Measurements from ENCODE around the gene LRRC19. TPM values are rescaled to one million over a fixed set of nuclear protein-coding genes. Genes with fewer than 3 reads are reported as not detected.

LRRC19 gene
- total RNA-seq, 1 experiment from 2014 or later, result not detected

GRCh38 chr9:27042476-27042875 lies 37.0 kb upstream of the LRRC19 start:
- no peaks in the 10 kb centered on the region for H3K27me3 ChIP-seq (ENCODE audit: low read length)
- no peaks in the 10 kb centered on the region for H3K79me2 ChIP-seq (ENCODE audit: low read length)
- H4K20me1 ChIP-seq (ENCODE audit: low read length), result no peaks in the 10 kb centered on the region
- H3K4me2 ChIP-seq (ENCODE audit: low read length), result no peak overlapping the region
- CTCF ChIA-PET, result no interaction called here
- POLR2A ChIA-PET (ENCODE audit: unreplicated experiment), result no interaction called here
- H3F3A ChIP-seq (ENCODE audit: low read length, unreplicated experiment), result no peaks in the 10 kb centered on the region
- no peaks in the 10 kb centered on the region for H3K9me3 ChIP-seq (ENCODE audit: low read length)
- intact Hi-C loops (cut with micrococcal nuclease), result no loop called here
- no peaks in the 10 kb centered on the region for H3K36me3 ChIP-seq (ENCODE audit: low read depth, low read length)
- H3K27ac ChIP-seq (ENCODE audit: low read length), result no peak overlapping the region
- no peak overlapping the region for H2AFZ ChIP-seq (ENCODE audit: low read length)
- H3K4me3 ChIP-seq (ENCODE audit: low read length), result no peak overlapping the region
- TF ChIP-seq CTCF (conservative IDR thresholded peaks at IDR 0.05; ENCODE audit: low read depth, low read length) (no peak), EZH2phosphoT487 (IDR thresholded peaks at IDR 0.05; ENCODE audit: borderline replicate concordance, low read length) (no peak), EZH2 (IDR thresholded peaks at IDR 0.05; ENCODE audit: low read length, unreplicated experiment) (no peak)
- H3K4me1 ChIP-seq (ENCODE audit: insufficient read depth, low read length), result no peaks in the 10 kb centered on the region
- H3K9ac ChIP-seq (ENCODE audit: low read length), result no peak overlapping the region
- no peak for ATAC-seq
- BruUV-seq (replicated peaks), result no TSS peak
- H3K9me2 ChIP-seq (replicated peaks; ENCODE audit: low read length), result no peaks in the 10 kb centered on the region
- no peak for DNase-seq

- DNase-seq, result no peak
- CTCF ChIA-PET, result no interaction called here
- no peak for ATAC-seq
- Histone ChIP-seq H4K20me1 (ENCODE audit: low read length) (no peaks in the 10 kb centered on the region), H3K27ac (ENCODE audit: low read length) (no peak overlapping the region), H3K9me3 (ENCODE audit: low read length) (no peaks in the 10 kb centered on the region), H3K9ac (ENCODE audit: low read length) (no peak overlapping the region), H3K4me1 (ENCODE audit: insufficient read depth, low read length) (no peaks in the 10 kb centered on the region), H3K4me3 (ENCODE audit: low read length) (no peak overlapping the region), H3K27me3 (ENCODE audit: low read length) (no peaks in the 10 kb centered on the region), H3K9me2 (replicated peaks; ENCODE audit: low read length) (no peaks in the 10 kb centered on the region), H3K79me2 (ENCODE audit: low read length) (no peaks in the 10 kb centered on the region), H3K36me3 (ENCODE audit: low read depth, low read length) (no peaks in the 10 kb centered on the region), H3K4me2 (ENCODE audit: low read length) (no peak overlapping the region), H2AFZ (ENCODE audit: low read length) (no peak overlapping the region), H3F3A (ENCODE audit: low read length, unreplicated experiment) (no peaks in the 10 kb centered on the region)
- TF ChIP-seq EZH2phosphoT487 (IDR thresholded peaks at IDR 0.05; ENCODE audit: borderline replicate concordance, low read length), result no peak
- TF ChIP-seq EZH2 (IDR thresholded peaks at IDR 0.05; ENCODE audit: low read length, unreplicated experiment), result no peak
- no peak for TF ChIP-seq CTCF (conservative IDR thresholded peaks at IDR 0.05; ENCODE audit: low read depth, low read length)
- intact Hi-C loops (cut with micrococcal nuclease), result no loop called here
- no TSS peak for BruUV-seq (replicated peaks)
- POLR2A ChIA-PET (ENCODE audit: unreplicated experiment), result no interaction called here
Observed at GRCh38 chr9:27041746-27042145, 36.3 kb upstream of the LRRC19 start.

GRCh38 chr9:27037499-27037898 lies 32.0 kb upstream of the LRRC19 start:
- no TSS peak for BruUV-seq (replicated peaks)
- POLR2A ChIA-PET (ENCODE audit: unreplicated experiment), result no interaction called here
- TF ChIP-seq EZH2 (IDR thresholded peaks at IDR 0.05; ENCODE audit: low read length, unreplicated experiment) (no peak), EZH2phosphoT487 (IDR thresholded peaks at IDR 0.05; ENCODE audit: borderline replicate concordance, low read length) (no peak), CTCF (conservative IDR thresholded peaks at IDR 0.05; ENCODE audit: low read depth, low read length) (no peak)

More at GRCh38 chr9:27037499-27037898, 32.0 kb upstream of the LRRC19 start:
- intact Hi-C loops (cut with micrococcal nuclease), result loop anchor here (10.0 kb wide), 1 partner anchor 507 kb away; no protein-coding TSS in a partner anchor
- Histone ChIP-seq H3K4me1 (ENCODE audit: insufficient read depth, low read length) (no peaks in the 10 kb centered on the region), H3K4me2 (ENCODE audit: low read length) (no peak overlapping the region), H3K9me3 (ENCODE audit: low read length) (no peaks in the 10 kb centered on the region), H3K4me3 (ENCODE audit: low read length) (no peak overlapping the region), H4K20me1 (ENCODE audit: low read length) (no peaks in the 10 kb centered on the region), H3K9ac (ENCODE audit: low read length) (no peak overlapping the region), H3F3A (ENCODE audit: low read length, unreplicated experiment) (no peaks in the 10 kb centered on the region), H3K36me3 (ENCODE audit: low read depth, low read length) (no peaks in the 10 kb centered on the region), H3K27me3 (ENCODE audit: low read length) (no peaks in the 10 kb centered on the region), H3K9me2 (replicated peaks; ENCODE audit: low read length) (no peaks in the 10 kb centered on the region), H2AFZ (ENCODE audit: low read length) (no peak overlapping the region), H3K27ac (ENCODE audit: low read length) (no peak overlapping the region), H3K79me2 (ENCODE audit: low read length) (no peaks in the 10 kb centered on the region)
- ATAC-seq (no peak), DNase-seq (no peak)
- CTCF ChIA-PET, result no interaction called here
